Nephron (organoid): ENCODE measurements around the gene TDRKH.
A peak's percentile ranks its signal among the peaks of the same experiment; 100 is the strongest.
"Not testable (repeated sequence)": the region's sequence is repeated elsewhere in the genome, so short reads cannot be mapped to it uniquely, and the experiment has no call there.

ENCODE experiments used
- H3K27ac Mint-ChIP-seq, 3 experiments: 2 replicates each; pipeline ENCODE4 v1.8.0; 2020; ENCODE audit warnings: mixed read lengths in 3 of 3, mild to moderate bottlenecking in 2 of 3, moderate library complexity in 1 of 3
- H3K27me3 Mint-ChIP-seq: 2 replicates; pipeline ENCODE4 v1.8.0; 2021; ENCODE audit warnings: low read depth, mild to moderate bottlenecking, moderate library complexity, mixed read lengths
- H3K36me3 Mint-ChIP-seq: 2 replicates; pipeline ENCODE4 v1.8.0; 2020; ENCODE audit warnings: low read depth, mixed read lengths
- H3K4me1 Mint-ChIP-seq: 2 replicates; pipeline ENCODE4 v1.8.0; 2020; ENCODE audit warnings: mixed read lengths
- H3K4me3 Mint-ChIP-seq, 3 experiments: 2 replicates each; pipeline ENCODE4 v1.8.0; 2020; ENCODE audit warnings: mild to moderate bottlenecking in 3 of 3, mixed read lengths in 3 of 3, moderate library complexity in 2 of 3
- H3K9me3 Mint-ChIP-seq: 2 replicates; pipeline ENCODE4 v1.8.0; 2020; ENCODE audit warnings: mixed read lengths
- CTCF ChIP-seq, 3 experiments: fragments of 200-600 bp; sonication (generic); IDR thresholded peaks; one replicate each; pipeline ENCODE4 v1.5.0; 2021; ENCODE audit warnings: antibody characterized with exemption in 3 of 3; ENCODE audit not compliant: unreplicated experiment in 3 of 3

The TDRKH gene

DNA sequence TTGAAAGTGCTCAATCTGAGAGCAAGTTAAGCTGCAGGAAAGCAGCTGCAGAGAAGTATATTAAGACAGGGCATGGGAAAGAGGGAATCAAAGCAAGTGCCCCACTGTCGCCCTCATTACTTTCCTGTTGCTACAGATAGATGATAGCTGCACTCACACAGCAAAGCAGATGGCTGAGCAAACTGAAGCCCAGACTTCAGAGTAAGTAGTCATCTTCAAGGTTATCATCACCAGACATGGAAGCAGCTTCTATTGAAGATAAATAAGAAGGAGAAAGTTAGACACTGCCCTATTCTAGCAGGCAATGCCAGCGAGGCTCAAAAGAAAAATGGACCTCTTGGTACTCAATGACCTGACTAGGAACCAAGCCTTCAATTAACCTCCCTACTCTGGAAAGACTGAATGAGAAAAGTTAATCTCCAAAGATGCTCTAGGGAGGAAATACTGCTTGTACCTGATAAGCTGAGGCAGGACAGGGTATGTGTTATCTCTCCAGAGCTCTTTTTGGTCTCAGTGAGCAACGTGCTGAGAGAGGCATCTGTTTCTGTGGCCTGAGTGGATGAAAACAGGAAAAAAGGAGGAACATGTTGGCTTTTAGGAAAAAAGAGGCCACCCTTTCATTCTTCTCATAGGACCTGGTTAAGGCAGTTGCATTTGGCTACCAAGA lies 15.9 kb downstream of the TDRKH start:
- Mint-ChIP-seq H3K9me3 (no peaks in the 10 kb centered on the region), H3K4me1 (no peaks in the 10 kb centered on the region), H3K4me3 (no peak overlapping the region), H3K36me3 (peaks cover 12% of the 10 kb centered on the region), H3K27ac (no peak overlapping the region), H3K27me3 (no peaks in the 10 kb centered on the region)
- no peak for TF ChIP-seq CTCF (IDR thresholded peaks at IDR 0.05; ENCODE audit: unreplicated experiment in 3 of 3)

DNA sequence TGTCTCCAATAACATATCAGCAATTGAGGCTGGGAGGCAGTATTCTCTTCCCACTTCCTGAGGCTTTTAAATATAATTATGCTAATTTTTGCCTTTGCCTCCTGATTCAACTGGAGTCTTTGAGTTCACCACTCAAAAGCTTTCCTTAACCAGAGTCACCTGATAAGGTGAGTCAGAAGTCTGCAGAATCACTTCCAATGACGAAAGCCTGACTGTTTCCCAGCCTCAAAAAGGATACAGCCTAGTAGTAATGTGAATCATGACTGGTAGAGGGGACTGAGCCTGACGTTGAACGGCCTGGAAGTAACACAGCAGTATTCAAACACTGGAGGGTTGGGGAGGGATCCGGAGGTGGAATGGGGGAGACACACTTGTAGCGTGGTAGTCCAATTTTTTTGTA lies 16.6 kb downstream of the TDRKH start:
- H3K27me3 Mint-ChIP-seq = no peaks in the 10 kb centered on the region
- no peaks in the 10 kb centered on the region for H3K4me1 Mint-ChIP-seq
- TF ChIP-seq CTCF (IDR thresholded peaks at IDR 0.05; ENCODE audit: unreplicated experiment in 3 of 3) = no peak
- H3K9me3 Mint-ChIP-seq = no peaks in the 10 kb centered on the region
- no peak overlapping the region for H3K4me3 Mint-ChIP-seq
- peaks cover 6% of the 10 kb centered on the region for H3K36me3 Mint-ChIP-seq
- H3K27ac Mint-ChIP-seq = no peak overlapping the region

DNA sequence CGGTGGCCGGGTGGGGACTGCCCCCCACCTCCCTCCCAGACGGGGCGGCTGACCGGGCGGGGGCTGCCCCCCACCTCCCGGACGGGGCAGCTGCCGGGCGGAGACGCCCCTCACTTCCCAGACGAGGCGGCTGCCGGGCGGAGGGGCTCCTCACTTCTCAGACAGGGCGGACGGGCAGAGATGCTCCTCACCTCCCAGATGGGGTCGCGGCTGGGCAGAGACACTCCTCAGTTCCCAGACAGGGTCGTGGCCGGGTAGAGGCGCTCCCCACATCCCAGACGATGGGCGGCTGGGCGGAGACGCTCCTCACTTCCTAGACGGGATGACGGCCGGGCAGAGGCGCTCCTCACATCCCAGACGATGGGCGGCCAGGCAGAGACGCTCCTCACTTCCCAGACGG lies 21.0 kb downstream of the TDRKH start:
- H3K4me3 Mint-ChIP-seq, H3K9me3 Mint-ChIP-seq, H3K36me3 Mint-ChIP-seq, H3K27me3 Mint-ChIP-seq, H3K27ac Mint-ChIP-seq, H3K4me1 Mint-ChIP-seq: not testable (repeated sequence)

GRCh38 chr1:151768351-151769066 lies 21.8 kb downstream of the TDRKH start:
- H3K4me1 Mint-ChIP-seq, H3K4me3 Mint-ChIP-seq: not testable (repeated sequence)

GRCh38 chr1:151763990-151764389 lies 26.3 kb downstream of the TDRKH start:
- Mint-ChIP-seq H3K4me3 (peak overlapping the region; percentile 84 to 94 (median 92)), H3K27me3 (peaks cover 6% of the 10 kb centered on the region), H3K9me3 (no peaks in the 10 kb centered on the region), H3K36me3 (peaks cover 34% of the 10 kb centered on the region), H3K27ac (peak overlapping the region; percentile 97 to 99 (median 98)), H3K4me1 (peaks cover 12% of the 10 kb centered on the region)
- TF ChIP-seq CTCF (IDR thresholded peaks at IDR 0.05; ENCODE audit: unreplicated experiment in 3 of 3) = no peak

More at GRCh38 chr1:151768351-151769066, 21.8 kb downstream of the TDRKH start:
- H3K27ac Mint-ChIP-seq = peak overlapping the region in 1 of 3 experiments; percentile 76
- not testable (repeated sequence) for H3K27me3 Mint-ChIP-seq, H3K9me3 Mint-ChIP-seq, H3K36me3 Mint-ChIP-seq

DNA sequence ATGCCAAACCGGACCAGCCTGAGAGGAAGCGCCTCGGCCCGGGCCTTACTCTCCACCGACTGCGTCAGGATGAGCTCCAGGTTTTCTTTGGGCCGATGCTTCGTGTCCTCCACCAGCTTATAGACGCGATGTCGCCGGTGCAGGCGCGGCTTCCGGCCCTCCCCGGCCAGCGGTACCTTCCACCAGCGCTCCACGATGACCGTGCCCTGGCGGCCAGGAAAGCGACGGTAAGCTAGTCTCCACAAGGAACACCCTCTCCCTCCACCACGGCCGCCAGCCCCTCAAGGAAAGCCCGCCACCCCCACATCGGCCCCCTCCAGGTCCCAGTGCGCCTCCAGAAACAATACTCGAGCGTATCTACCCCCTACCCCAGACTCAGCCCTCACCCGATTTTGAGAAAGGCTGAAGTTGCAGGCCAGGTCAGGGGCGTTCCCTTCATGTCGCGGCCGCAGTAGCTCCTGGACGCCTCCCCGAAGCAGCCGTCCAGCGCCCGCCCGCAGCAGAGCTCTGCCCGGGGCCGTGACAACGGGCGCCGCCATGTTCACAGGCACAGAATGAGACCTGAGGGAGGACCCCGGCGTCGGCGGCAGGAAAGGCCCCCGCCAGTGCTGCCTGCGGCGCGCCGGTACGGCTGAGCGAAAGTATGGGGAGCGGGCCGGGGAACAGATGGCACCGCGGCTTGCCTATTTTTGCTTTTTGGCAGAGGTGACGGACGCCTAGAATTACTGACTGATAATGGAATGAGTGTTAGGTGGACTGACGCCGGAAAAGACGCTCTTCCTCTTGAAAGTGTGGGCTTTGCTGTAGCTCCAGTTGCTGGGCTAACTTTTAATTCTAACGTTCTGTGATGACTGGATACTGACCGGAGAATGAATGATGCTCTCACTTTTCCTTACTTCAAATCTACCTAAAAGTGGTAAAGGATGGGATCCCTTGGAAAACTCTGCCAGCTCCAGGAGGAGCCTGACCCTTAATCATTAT lies 27.1 kb downstream of the TDRKH start, which contains the start of gene MRPL9:
MRPL9 (minus strand) TSS at position 556 of the 981 bp plus-strand sequence; CDS start at position 539, 17 bp downstream.
- no peak for TF ChIP-seq CTCF (IDR thresholded peaks at IDR 0.05; ENCODE audit: unreplicated experiment in 3 of 3)
- peak within 1 kb of the TSS; percentile 97 to 99 (median 98) for H3K27ac Mint-ChIP-seq
- H3K36me3 Mint-ChIP-seq = peaks cover 34% of the 10 kb centered on the region
- H3K4me1 Mint-ChIP-seq = peaks cover 12% of the 10 kb centered on the region
- H3K4me3 Mint-ChIP-seq = peak within 1 kb of the TSS; percentile 84 to 94 (median 92)
- H3K27me3 Mint-ChIP-seq = peaks cover 6% of the 10 kb centered on the region
- H3K9me3 Mint-ChIP-seq = no peaks in the 10 kb centered on the region
